Hepatocyte (in vitro differentiated cells): ENCODE data around the gene GRAP2.

ENCODE experiments used
- CTCF ChIP-seq: fragments of 200-600 bp; sonication (generic); IDR thresholded peaks from 2 replicates; pipeline ENCODE4 v1.5.1; 2016; ENCODE audit warnings: antibody characterized with exemption, mild to moderate bottlenecking; ENCODE audit not compliant: poor library complexity
- EZH2phosphoT487 ChIP-seq: fragments of 200-600 bp; sonication (generic); IDR thresholded peaks from one replicate; pipeline ENCODE4 v1.6.1; 2018; ENCODE audit warnings: antibody characterized with exemption, mild to moderate bottlenecking, low read depth, moderate library complexity; ENCODE audit not compliant: unreplicated experiment, severe bottlenecking

GRCh38 chr22:39851606-39852315, 49.1 kb upstream of the GRAP2 start:
- TF ChIP-seq CTCF (no peak), EZH2phosphoT487 (no peak)
